Adrenal gland (tissue), 12 donors: ENCODE results near the gene PTTG1IP. TPM values are rescaled to one million over a fixed set of nuclear protein-coding genes. Genes with fewer than 3 reads are reported as not detected.
"Not testable (repeated sequence)": the region's sequence is repeated elsewhere in the genome, so short reads cannot be mapped to it uniquely, and the experiment has no call there.

Experiments
- DNase-seq, 7 donors: peaks; one replicate each; pipeline ENCODE4 v3.0.0-alpha.2; 2019 to 2020
- H3K27ac ChIP-seq, 5 donors: fragments of 200-600 bp; sonication (generic) in 4 of 5; 1 replicate in 3 of 5; 2 replicates in 2 of 5; pipeline versions ENCODE4 v1.5.1 to v1.8.0; 2016 to 2020; ENCODE audit warnings: mild to moderate bottlenecking in 1 of 5
- H3K27me3 ChIP-seq: fragments of 200-600 bp; 2 replicates; pipeline ENCODE4 v1.8.0; 2021
- H3K36me3 ChIP-seq, 2 donors: fragments of 200-600 bp; replicated peaks in 1 of 2; 1 replicate in 1 of 2; 2 replicates in 1 of 2; pipeline versions ENCODE4 v1.5.1 to v1.8.0; 2018 to 2022
- H3K4me1 ChIP-seq, 2 donors: fragments of 200-600 bp; replicated peaks in 1 of 2; 1 replicate in 1 of 2; 2 replicates in 1 of 2; pipeline versions ENCODE4 v1.5.1 to v1.8.0; 2018 to 2021
- H3K4me3 ChIP-seq, 4 donors: fragments of 200-600 bp; sonication (generic) in 3 of 4; one replicate each; pipeline ENCODE4 v1.5.1; 2016 to 2018
- H3K9me3 ChIP-seq, 3 donors: fragments of 200-600 bp; sonication (generic) in 1 of 3; replicated peaks in 1 of 3; 1 replicate in 2 of 3; 2 replicates in 1 of 3; pipeline versions ENCODE4 v1.5.1 to v1.8.0; 2016 to 2021
- POLR2A ChIP-seq, 2 donors: fragments of 450-650 bp; IDR thresholded peaks; one replicate each; pipeline ENCODE4 v1.6.1; 2017; ENCODE audit warnings: antibody characterized with exemption in 2 of 2, mild to moderate bottlenecking in 2 of 2, moderate library complexity in 1 of 2
- WGBS, 4 donors: extraction: QIAGEN DNeasy Blood & Tissue Kit in 2 of 4; methylation state at CpG; one replicate each; pipeline versions ENCODE4 v1.1.5 to v1.1.7; 2013 to 2017; 5-methylcytosine and 5-hydroxymethylcytosine counted together
- intact Hi-C, 2 donors: fragments of 100-400 bp; cut with DNase I; formaldehyde crosslinking; loops; one replicate each; pipeline versions ENCODE4 v1.14.1 to v1.15.0; 2022 to 2023
- polyA plus RNA-seq, 3 donors: library from polyadenylated mRNA; stranded (reverse); fragments of 200-250 nt in 2 of 3; fragments of 350-450 nt in 1 of 3; fragmentation: Illumina TruSeq in 1 of 3; extraction: RNeasy Lipid Tissue Mini Kit (QIAGEN cat#74804) in 1 of 3; gene quantifications; one replicate each; pipeline ENCODE4 v1.2.3, GENCODE V29; 2013 to 2014
- total RNA-seq, 9 donors: library from RNA; depleted of rRNA in 4 of 9; stranded (reverse); fragments of >200 nt in 4 of 9; fragments of 120-200 nt in 1 of 9; fragmentation: NEBNext Ultra II Directional in 1 of 9; extraction: Animal tissue kit (Norgen Biotek cat#: 25700) in 1 of 9; gene quantifications; one replicate each; pipeline versions ENCODE4 v1.1.0 to v1.2.4, GENCODE V29; 2013 to 2023
- TF ChIP-seq, protein P1 (sequence below), 6 experiments: fragments of 450-650 bp in 4 of 6; fragments of 200-600 bp in 2 of 6; sonication (generic) in 1 of 6; IDR thresholded peaks; 1 replicate in 5 of 6; 2 replicates in 1 of 6; pipeline versions ENCODE4 v1.5.1 to v1.8.0; 2016 to 2021; ENCODE audit warnings: antibody characterized with exemption in 6 of 6, mild to moderate bottlenecking in 2 of 6, moderate library complexity in 1 of 6
- donor health status: healthy with polysubstance abuse.
- donor health status: Bipolar disorder and iron deficiency.
- donor health status: DM: yes; HTN: yes; CAD: no.
- donor health status: DM: no; HTN: no; CAD: no.
- donor health status: DM: no; HTN: no; CAD: no.
- donor health status: DM: yes; HTN: yes; CAD: no.

Gene PTTG1IP
- total and polyA plus RNA-seq, 12 donors: 110 to 467 (median 215) TPM

DNA sequence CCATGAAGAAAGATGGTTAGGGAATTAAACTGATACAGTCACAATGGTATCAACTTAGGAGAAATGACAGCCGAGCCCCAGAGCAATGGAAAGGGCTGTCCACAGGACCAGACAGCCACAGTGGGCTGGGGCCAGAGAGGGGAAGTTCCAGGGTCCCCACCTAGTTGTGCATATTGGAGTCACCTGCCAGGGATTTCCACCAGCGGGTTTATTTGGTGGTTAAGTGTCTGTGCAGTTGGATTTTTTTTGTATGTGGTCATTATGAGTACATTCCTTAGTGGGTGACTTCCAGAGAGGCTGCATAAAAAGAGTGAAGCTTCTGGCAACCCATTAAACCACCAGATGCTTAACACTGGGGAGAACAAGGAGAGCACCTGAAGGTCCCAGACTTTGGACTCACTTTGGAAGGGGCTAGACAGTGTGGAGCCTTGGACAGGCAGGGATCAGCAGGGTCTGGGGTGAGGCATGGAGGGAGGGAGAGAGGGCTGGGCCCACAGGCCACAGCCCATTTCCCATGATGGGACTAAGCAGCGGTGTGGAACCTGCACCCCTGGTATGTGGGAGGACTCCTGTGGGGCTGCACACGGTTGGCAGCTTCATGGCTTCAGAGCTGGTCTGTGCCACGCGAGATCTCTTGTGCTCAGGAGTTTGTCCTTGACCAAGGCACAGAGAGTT, 7.8 kb upstream of the PTTG1IP start:
- H3K4me3 ChIP-seq: no peak overlapping the region
- H3K27me3 ChIP-seq: no peaks in the 10 kb centered on the region
- no peaks in the 10 kb centered on the region for H3K36me3 ChIP-seq
- H3K4me1 ChIP-seq: peaks cover 5 to 22% of the 10 kb centered on the region in 2 donors
- TF ChIP-seq POLR2A (IDR thresholded peaks at IDR 0.05): no peak
- TF ChIP-seq, protein P1, sequence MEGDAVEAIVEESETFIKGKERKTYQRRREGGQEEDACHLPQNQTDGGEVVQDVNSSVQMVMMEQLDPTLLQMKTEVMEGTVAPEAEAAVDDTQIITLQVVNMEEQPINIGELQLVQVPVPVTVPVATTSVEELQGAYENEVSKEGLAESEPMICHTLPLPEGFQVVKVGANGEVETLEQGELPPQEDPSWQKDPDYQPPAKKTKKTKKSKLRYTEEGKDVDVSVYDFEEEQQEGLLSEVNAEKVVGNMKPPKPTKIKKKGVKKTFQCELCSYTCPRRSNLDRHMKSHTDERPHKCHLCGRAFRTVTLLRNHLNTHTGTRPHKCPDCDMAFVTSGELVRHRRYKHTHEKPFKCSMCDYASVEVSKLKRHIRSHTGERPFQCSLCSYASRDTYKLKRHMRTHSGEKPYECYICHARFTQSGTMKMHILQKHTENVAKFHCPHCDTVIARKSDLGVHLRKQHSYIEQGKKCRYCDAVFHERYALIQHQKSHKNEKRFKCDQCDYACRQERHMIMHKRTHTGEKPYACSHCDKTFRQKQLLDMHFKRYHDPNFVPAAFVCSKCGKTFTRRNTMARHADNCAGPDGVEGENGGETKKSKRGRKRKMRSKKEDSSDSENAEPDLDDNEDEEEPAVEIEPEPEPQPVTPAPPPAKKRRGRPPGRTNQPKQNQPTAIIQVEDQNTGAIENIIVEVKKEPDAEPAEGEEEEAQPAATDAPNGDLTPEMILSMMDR (IDR thresholded peaks at IDR 0.05): no peak
- peak overlapping the region in 4 of 5 donors; percentile 43 to 83 (median 52) for H3K27ac ChIP-seq
- DNase-seq: no peak
- intact Hi-C loops: no loop called here
- 48 to 66% (median 60%) methylated on average over 2 to 6 of the region's 6 CpGs for WGBS, 4 donors
- H3K9me3 ChIP-seq: no peaks in the 10 kb centered on the region

DNA sequence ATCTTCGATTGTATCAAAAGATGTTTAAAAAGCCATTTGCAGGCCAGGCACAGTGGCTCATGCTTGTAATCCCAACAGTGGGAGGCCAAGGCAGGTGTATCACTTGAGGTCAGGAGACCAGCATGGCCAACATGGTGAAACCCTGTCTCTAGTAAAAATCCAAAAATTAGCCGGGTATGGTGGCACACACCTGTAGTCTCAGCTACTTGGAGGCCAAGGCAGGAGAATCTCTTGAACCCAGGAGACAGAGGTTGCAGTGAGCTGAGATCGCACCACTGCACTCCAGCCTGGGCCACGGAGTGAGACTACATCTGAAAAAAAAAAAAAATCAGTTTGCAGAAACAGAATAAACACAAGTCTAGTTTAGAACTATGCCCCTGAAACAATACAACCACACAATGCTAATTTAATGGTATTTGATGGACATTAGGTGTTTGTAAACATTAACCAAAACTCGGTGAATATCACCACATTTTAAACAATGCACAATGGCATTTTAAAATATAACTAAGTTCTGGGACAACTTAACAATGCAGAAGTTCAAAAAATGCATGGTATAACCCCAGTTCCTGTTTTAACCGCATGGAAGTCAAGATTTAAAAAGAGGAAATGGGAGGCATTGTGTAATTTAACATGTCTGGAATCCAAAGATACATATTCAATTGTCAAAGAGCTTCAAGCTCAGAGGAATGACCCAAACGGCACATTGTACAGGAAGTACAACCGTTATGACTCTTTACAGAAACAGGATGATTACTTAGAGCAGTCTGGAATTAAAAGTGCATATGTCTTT, 7.1 kb upstream of the PTTG1IP start:
- Histone ChIP-seq H3K27ac (peak overlapping the region in 3 of 5 donors; percentile 44 to 83 (median 60)), H3K9me3 (no peaks in the 10 kb centered on the region), H3K27me3 (no peaks in the 10 kb centered on the region), H3K4me3 (no peak overlapping the region), H3K4me1 (peaks cover 5 to 26% of the 10 kb centered on the region in 2 donors), H3K36me3 (no peaks in the 10 kb centered on the region)
- no peak for TF ChIP-seq POLR2A (IDR thresholded peaks at IDR 0.05)
- TF ChIP-seq, protein P1 (IDR thresholded peaks at IDR 0.05): no peak
- 54 to 60% (median 56%) methylated on average over 8 of the region's 8 CpGs for WGBS, 4 donors
- intact Hi-C loops: no loop called here
- peak in 1 of 7 donors; percentile 27 for DNase-seq

DNA sequence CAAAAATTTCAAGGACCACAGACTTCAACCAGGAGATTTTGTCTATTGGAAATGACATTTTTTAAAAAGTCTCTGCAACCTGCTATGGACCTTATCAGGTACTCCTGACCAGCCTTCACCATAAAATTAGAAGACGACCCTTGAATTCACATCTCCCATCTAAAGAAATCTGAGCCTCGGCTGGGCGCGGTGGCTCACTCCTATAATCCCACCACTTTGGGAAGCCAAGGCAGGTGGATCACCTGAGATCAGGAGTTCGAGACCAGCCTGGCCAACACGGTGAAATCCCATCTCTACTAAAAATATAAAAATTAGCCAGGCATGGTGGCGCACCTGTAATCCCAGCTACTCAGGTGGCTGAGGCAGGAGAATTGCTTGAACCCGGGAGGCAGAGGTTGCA, 5.7 kb upstream of the PTTG1IP start:
- 88 to 92% (median 91%) methylated on average over 8 of the region's 8 CpGs for WGBS, 4 donors
- H3K27me3 ChIP-seq, H3K4me3 ChIP-seq, H3K9me3 ChIP-seq, intact Hi-C loops, DNase-seq, H3K36me3 ChIP-seq: not testable (repeated sequence)
- peaks cover 11 to 39% of the 10 kb centered on the region in 2 donors for H3K4me1 ChIP-seq
- peak overlapping the region in 1 of 5 donors; percentile 44 for H3K27ac ChIP-seq

DNA sequence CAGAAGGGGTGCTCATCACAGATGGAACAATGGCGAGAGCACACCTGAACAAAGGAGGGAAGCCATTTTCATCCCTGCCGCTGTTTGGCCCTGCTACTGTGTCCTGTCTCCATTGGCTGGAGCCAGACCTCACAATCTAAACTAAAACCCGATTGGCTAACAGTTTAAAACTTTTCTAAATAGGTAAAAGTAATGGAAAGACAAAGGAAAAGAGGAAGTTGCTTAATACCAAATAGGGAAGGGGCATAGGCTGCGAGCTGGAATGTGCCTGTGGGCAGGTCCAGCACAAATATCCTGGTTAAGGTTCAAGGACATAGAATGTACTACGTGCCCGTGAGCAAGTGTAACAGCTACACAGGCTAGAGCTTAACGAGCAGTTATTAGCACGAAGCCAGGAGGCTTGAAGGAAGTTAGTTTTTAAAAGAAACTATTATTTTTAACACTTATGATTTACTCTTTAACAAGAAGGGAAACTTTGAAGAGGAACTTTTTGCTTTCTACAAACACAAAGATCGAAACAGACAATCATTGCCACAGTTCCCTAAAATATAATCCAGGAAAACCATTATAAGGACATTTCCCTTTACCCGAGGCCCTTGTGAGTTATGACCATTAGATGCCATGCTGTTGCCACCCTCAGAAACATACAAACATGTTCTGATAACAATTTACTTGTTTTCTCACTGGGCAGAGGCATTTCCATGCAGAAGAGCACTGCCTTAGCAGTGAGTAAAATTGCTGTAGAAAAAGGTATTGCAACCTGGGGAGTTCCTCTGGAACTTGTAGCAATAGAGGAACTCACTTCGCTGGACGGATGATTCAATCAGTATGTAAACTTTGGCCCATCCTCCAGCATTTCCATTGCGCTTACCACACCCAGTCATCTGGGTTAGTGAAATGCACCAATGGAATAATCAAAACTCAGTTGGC, 4.8 kb upstream of the PTTG1IP start:
- intact Hi-C loops: no loop called here
- no peaks in the 10 kb centered on the region for H3K27me3 ChIP-seq
- H3K4me1 ChIP-seq: peaks cover 14 to 42% of the 10 kb centered on the region in 2 donors
- peak in 1 of 7 donors; percentile 30 for DNase-seq
- no peaks in the 10 kb centered on the region for H3K36me3 ChIP-seq
- no peak overlapping the region for H3K4me3 ChIP-seq
- no peak for TF ChIP-seq POLR2A (IDR thresholded peaks at IDR 0.05)
- TF ChIP-seq, protein P1 (IDR thresholded peaks at IDR 0.05): no peak
- 55 to 59% (median 56%) methylated on average over 13 of the region's 13 CpGs for WGBS, 4 donors
- peak overlapping the region in 2 of 5 donors; percentile 4 to 71 for H3K27ac ChIP-seq
- H3K9me3 ChIP-seq: no peaks in the 10 kb centered on the region
